Hepatocyte (in vitro differentiated cells): ENCODE measurements around the gene ADAMTS2. TPM values are rescaled to one million over a fixed set of nuclear protein-coding genes. Genes with fewer than 3 reads are reported as not detected.

ENCODE experiments used
- DNase-seq: peaks from one replicate; pipeline ENCODE4 v3.0.0-alpha.2; 2016; ENCODE audit warnings: low spot score
- H2AFZ ChIP-seq: fragments of 200-600 bp; sonication (generic); 2 replicates; pipeline ENCODE4 v1.6.0; 2016; ENCODE audit warnings: antibody characterized with exemption, mild to moderate bottlenecking
- H3K27ac ChIP-seq: fragments of 200-600 bp; sonication (generic); 2 replicates; pipeline ENCODE4 v1.5.1; 2016; ENCODE audit warnings: mild to moderate bottlenecking
- H3K27me3 ChIP-seq: fragments of 200-600 bp; sonication (generic); 2 replicates; pipeline ENCODE4 v1.6.1; 2016
- H3K36me3 ChIP-seq: fragments of 200-600 bp; sonication (generic); replicated peaks from 2 replicates; pipeline ENCODE4 v1.5.1; 2016; ENCODE audit warnings: low read depth; ENCODE audit not compliant: insufficient read depth
- H3K4me1 ChIP-seq: fragments of 200-600 bp; sonication (generic); 2 replicates; pipeline ENCODE4 v1.5.1; 2016; ENCODE audit warnings: mild to moderate bottlenecking, moderate library complexity; ENCODE audit not compliant: insufficient read depth
- H3K4me2 ChIP-seq: fragments of 200-600 bp; sonication (generic); 2 replicates; pipeline ENCODE4 v1.6.0; 2016
- H3K4me3 ChIP-seq: fragments of 200-600 bp; sonication (generic); 2 replicates; pipeline ENCODE4 v1.5.1; 2016; ENCODE audit warnings: mild to moderate bottlenecking
- H3K79me2 ChIP-seq: fragments of 200-600 bp; sonication (generic); 2 replicates; pipeline ENCODE4 v1.6.0; 2017; ENCODE audit warnings: mild to moderate bottlenecking
- H3K9me2 ChIP-seq: fragments of 200-600 bp; sonication (generic); replicated peaks from 2 replicates; pipeline ENCODE4 v1.6.0; 2017; ENCODE audit warnings: mild to moderate bottlenecking; ENCODE audit not compliant: insufficient read depth
- H3K9me3 ChIP-seq: fragments of 200-600 bp; sonication (generic); 2 replicates; pipeline ENCODE4 v1.5.1; 2016; ENCODE audit warnings: low read depth, mild to moderate bottlenecking
- H4K20me1 ChIP-seq: fragments of 200-600 bp; sonication (generic); 2 replicates; pipeline ENCODE4 v1.6.0; 2016; ENCODE audit warnings: mild to moderate bottlenecking; ENCODE audit not compliant: insufficient read depth, poor library complexity, severe bottlenecking
- EZH2 ChIP-seq: fragments of 200-600 bp; sonication (generic); IDR thresholded peaks from 2 replicates; pipeline ENCODE4 v1.6.1; 2016; ENCODE audit warnings: antibody characterized with exemption, mild to moderate bottlenecking, borderline replicate concordance
- EZH2phosphoT487 ChIP-seq: fragments of 200-600 bp; sonication (generic); IDR thresholded peaks from one replicate; pipeline ENCODE4 v1.6.1; 2018; ENCODE audit warnings: antibody characterized with exemption, mild to moderate bottlenecking, low read depth, moderate library complexity; ENCODE audit not compliant: unreplicated experiment, severe bottlenecking
- WGBS: methylation state at CpG from one replicate; pipeline ENCODE4 v1.1.6; 2016; ENCODE audit warnings: low lambda C conversion rate; ENCODE audit errors: missing lambda C conversion rate; 5-methylcytosine and 5-hydroxymethylcytosine counted together
- polyA plus RNA-seq: library from polyadenylated mRNA; unstranded; fragments of >200 nt; fragmentation: Nextera tagmentation; extraction: Ambion mirVana; gene quantifications from 2 replicates; pipeline ENCODE4 v1.2.1, GENCODE V29; 2016
- total RNA-seq: library from RNA; depleted of rRNA; stranded (reverse); fragments of >200 nt; gene quantifications from 2 replicates; pipeline ENCODE4 v1.2.3, GENCODE V29; 2014
- TF ChIP-seq, protein P1 (sequence below): fragments of 200-600 bp; sonication (generic); IDR thresholded peaks from 2 replicates; pipeline ENCODE4 v1.5.1; 2016; ENCODE audit warnings: antibody characterized with exemption, mild to moderate bottlenecking; ENCODE audit not compliant: poor library complexity

ADAMTS2 gene
- total and polyA plus RNA-seq, 2 experiments from 2014 or later, result 55.4 to 78.8 TPM

DNA sequence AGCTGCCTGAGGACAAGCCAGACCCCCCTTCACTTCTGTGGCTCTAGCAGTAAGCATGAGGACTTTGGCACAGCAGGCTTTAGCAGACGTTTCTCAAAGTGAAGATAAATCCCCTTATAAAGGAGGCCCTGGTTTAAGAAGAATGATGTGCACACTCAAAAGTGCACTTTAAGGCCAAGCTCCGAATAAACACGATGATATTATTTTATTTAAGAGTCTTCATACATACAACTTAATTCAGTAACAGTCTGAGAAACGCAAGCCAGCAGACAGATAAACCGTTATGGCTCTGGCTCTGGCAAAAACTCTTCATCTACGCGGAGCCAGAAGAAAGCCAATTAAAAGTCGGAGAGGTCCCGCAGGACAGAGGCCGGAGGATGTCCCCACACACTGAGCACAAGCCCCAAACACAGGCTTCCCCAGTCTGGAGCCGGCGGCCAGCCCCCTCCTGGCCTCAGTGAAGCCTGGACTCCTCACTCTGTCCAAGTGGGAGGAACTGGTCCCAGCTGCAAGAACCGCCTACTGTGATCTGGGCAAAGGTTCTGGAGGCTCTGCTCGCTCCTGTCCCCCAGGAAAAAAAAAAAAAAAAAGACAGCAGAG lies 44.6 kb downstream of the ADAMTS2 start:
- no peaks in the 10 kb centered on the region for H3K36me3 ChIP-seq
- no peak overlapping the region for H2AFZ ChIP-seq
- H3K27me3 ChIP-seq, result no peaks in the 10 kb centered on the region
- WGBS, result 71% methylated on average over 14 of the region's 14 CpGs
- peak overlapping the region; percentile 34 for H3K4me2 ChIP-seq
- no peaks in the 10 kb centered on the region for H3K9me3 ChIP-seq
- H3K4me1 ChIP-seq, result no peaks in the 10 kb centered on the region
- peak overlapping the region; percentile 3 for H3K27ac ChIP-seq
- peaks cover 8% of the 10 kb centered on the region for H3K79me2 ChIP-seq
- no peak overlapping the region for H3K4me3 ChIP-seq
- TF ChIP-seq EZH2phosphoT487, result no peak
- DNase-seq, result no peak
- H4K20me1 ChIP-seq, result no peaks in the 10 kb centered on the region
- no peaks in the 10 kb centered on the region for H3K9me2 ChIP-seq

DNA sequence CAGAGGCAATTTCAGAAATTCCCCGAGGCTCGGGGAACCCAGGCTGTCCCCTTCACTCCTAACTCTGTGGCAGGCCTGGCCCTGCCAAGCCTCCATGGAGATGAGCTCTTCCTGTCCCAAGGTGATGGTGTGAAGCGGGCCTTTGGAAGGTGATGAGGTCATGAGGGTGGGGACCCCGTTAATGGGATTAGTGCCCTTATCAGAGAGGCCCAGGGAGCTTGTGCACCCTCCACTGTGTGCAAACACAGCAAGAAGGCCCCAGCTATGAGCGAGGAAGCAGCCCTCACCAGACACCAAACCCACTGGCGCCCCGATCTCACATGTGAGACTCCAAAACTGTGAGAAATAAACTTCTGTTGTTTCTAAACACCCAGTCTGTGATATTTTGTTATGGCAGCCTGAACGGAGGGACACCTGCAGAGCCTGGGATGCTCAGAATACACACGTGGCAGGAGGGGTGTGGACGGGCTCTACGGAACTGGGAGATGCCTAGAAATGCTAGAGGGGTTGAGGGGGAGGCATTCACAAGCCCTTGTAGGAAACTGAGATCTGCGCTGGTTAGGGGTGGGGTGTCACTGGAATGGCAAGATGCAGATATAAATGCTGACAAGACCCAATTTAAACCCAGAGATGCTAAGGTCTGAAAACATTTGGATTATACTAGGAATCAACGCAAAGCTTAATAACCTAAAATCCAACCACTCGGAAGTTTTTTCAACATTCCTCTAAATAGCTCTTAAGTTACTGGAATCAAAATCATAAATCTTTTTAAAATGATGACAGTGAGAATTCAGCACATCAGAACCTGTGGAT lies 46.9 kb downstream of the ADAMTS2 start:
- Histone ChIP-seq H3K36me3 (no peaks in the 10 kb centered on the region), H3K4me3 (no peak overlapping the region), H3K9me2 (no peaks in the 10 kb centered on the region), H2AFZ (no peak overlapping the region), H3K4me1 (no peaks in the 10 kb centered on the region), H3K9me3 (no peaks in the 10 kb centered on the region), H3K4me2 (no peak overlapping the region), H3K79me2 (peaks cover 8% of the 10 kb centered on the region), H3K27ac (no peak overlapping the region), H4K20me1 (peaks cover 4% of the 10 kb centered on the region), H3K27me3 (no peaks in the 10 kb centered on the region)
- WGBS, result 89% methylated on average over 14 of the region's 14 CpGs
- TF ChIP-seq EZH2phosphoT487 (no peak), EZH2 (no peak)
- TF ChIP-seq, protein P1, sequence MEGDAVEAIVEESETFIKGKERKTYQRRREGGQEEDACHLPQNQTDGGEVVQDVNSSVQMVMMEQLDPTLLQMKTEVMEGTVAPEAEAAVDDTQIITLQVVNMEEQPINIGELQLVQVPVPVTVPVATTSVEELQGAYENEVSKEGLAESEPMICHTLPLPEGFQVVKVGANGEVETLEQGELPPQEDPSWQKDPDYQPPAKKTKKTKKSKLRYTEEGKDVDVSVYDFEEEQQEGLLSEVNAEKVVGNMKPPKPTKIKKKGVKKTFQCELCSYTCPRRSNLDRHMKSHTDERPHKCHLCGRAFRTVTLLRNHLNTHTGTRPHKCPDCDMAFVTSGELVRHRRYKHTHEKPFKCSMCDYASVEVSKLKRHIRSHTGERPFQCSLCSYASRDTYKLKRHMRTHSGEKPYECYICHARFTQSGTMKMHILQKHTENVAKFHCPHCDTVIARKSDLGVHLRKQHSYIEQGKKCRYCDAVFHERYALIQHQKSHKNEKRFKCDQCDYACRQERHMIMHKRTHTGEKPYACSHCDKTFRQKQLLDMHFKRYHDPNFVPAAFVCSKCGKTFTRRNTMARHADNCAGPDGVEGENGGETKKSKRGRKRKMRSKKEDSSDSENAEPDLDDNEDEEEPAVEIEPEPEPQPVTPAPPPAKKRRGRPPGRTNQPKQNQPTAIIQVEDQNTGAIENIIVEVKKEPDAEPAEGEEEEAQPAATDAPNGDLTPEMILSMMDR, result no peak
- no peak for DNase-seq

DNA sequence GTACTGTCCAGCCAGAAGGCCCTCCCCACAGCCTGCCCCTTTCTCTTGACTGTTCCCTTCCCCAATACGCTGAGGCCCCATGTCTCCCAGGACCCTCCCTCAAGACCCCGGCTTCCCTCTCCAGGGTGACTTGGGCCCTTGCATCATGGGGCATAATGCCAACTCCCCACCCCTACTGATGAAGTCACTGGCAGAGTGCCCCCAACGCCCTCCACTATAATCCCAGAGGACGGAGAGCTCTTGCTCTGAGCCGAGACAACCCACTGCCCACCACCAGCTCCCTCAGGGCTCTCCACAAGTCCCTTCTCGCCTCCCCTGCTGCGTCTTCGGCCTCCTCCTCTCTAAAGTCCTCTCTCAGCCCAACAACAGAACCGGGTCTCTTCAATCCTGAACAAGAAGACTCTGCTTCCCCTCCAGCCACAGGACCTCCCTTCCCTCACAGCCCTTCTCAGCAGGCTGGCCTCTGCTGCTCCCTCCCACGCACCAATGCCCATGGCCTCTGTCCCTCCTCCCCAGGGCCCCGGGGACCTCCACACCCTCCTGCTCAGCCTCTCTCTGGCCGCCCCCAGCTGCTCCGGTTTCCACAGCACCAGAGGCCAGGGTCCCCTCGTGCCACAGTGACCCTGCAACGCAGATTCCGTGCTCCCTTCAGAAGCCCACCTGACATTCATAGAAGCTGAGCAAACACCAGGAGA lies 47.6 kb downstream of the ADAMTS2 start:
- WGBS, result 92% methylated on average over 16 of the region's 16 CpGs
- Histone ChIP-seq H3K4me2 (no peak overlapping the region), H3K27me3 (no peaks in the 10 kb centered on the region), H3K4me3 (no peak overlapping the region), H4K20me1 (peaks cover 4% of the 10 kb centered on the region), H3K9me2 (no peaks in the 10 kb centered on the region), H3K79me2 (peaks cover 8% of the 10 kb centered on the region), H2AFZ (no peak overlapping the region), H3K4me1 (no peaks in the 10 kb centered on the region), H3K36me3 (no peaks in the 10 kb centered on the region), H3K27ac (no peak overlapping the region), H3K9me3 (no peaks in the 10 kb centered on the region)
- TF ChIP-seq, protein P1, result no peak
- TF ChIP-seq EZH2 (no peak), EZH2phosphoT487 (no peak)
- no peak for DNase-seq

DNA sequence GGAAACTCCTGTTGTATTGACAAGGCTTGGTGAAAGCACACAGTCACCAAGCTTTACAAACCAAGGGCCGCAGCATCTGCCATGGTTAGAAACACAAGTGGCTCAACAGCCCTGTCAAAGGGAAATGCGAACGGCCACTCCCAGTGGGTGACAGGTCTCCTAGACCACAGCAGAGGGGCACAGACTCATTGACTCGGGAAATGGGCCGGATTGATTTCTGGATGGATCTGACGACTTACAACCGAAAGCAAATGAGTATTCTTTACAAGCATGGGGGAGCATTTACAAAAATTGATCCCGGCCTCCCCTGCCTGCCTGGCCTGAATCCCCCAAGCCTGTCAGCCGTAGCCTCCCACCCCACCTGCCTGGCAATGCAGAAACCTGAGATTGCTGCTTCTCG lies 48.2 kb downstream of the ADAMTS2 start:
- H2AFZ ChIP-seq, result no peak overlapping the region
- TF ChIP-seq, protein P1, result no peak
- no peak for TF ChIP-seq EZH2phosphoT487
- no peak for TF ChIP-seq EZH2
- H3K27me3 ChIP-seq, result no peaks in the 10 kb centered on the region
- H3K36me3 ChIP-seq, result no peaks in the 10 kb centered on the region
- H3K79me2 ChIP-seq, result peaks cover 8% of the 10 kb centered on the region
- peaks cover 4% of the 10 kb centered on the region for H4K20me1 ChIP-seq
- H3K27ac ChIP-seq, result no peak overlapping the region
- no peaks in the 10 kb centered on the region for H3K9me2 ChIP-seq
- 93% methylated on average over 10 of the region's 10 CpGs for WGBS
- no peak overlapping the region for H3K4me2 ChIP-seq
- H3K4me3 ChIP-seq, result no peak overlapping the region
- no peaks in the 10 kb centered on the region for H3K4me1 ChIP-seq
- DNase-seq, result no peak
- H3K9me3 ChIP-seq, result no peaks in the 10 kb centered on the region
